Endothelial cell of umbilical vein (primary cell): Measurements from ENCODE around the gene CDH23. TPM values are rescaled to one million over a fixed set of nuclear protein-coding genes. Genes with fewer than 3 reads are reported as not detected.

Experiments used
- BruUV-seq: library from RNA; stranded (reverse); fragments of 400-500 nt; replicated peaks from 2 replicates; lab custom pipeline; 2021; lab: Mats Ljungman, UMichigan
- CTCF ChIA-PET: fragments of 300-600, 350-600 bp; sonication (Branson Sonifier 250); formaldehyde crosslinking; loops from one replicate; lab custom pipeline; 2021; ENCODE audit warnings: antibody characterized with exemption, inconsistent platforms; lab: Charles Lee
- POLR2A ChIA-PET: fragments of 300-600, 350-600 bp; sonication (Branson Sonifier 250); formaldehyde crosslinking; loops from one replicate; lab custom pipeline; 2021; ENCODE audit warnings: antibody characterized with exemption, inconsistent platforms; lab: Charles Lee
- DNase-seq: peaks from one replicate; pipeline ENCODE4 v3.0.0-alpha.2; 2011; ENCODE audit warnings: low read depth, low spot score
- FAIRE-seq: peaks from 2 replicates; lab custom pipeline; 2011; peaks lifted over from hg19 to GRCh38; lab: Jason Lieb, UNC
- H2AFZ ChIP-seq: 2 replicates; pipeline ENCODE4 v1.6.0; 2012; ENCODE audit warnings: low read depth, low read length, control low read depth, inconsistent platforms
- H3K27ac ChIP-seq: 2 replicates; pipeline ENCODE4 v1.5.1; 2011; ENCODE audit warnings: low read depth, mild to moderate bottlenecking, control low read depth, low read length, moderate library complexity; ENCODE audit not compliant: insufficient read depth
- H3K27me3 ChIP-seq, 2 experiments: 2 replicates each; pipeline versions ENCODE4 v1.6.0 to v1.6.1; 2011; ENCODE audit warnings: low read length in 2 of 2, mixed read lengths in 1 of 2; ENCODE audit not compliant: control insufficient read depth in 2 of 2, insufficient read depth in 2 of 2
- H3K36me3 ChIP-seq, 2 experiments: 2 replicates in 1 of 2; 3 replicates in 1 of 2; pipeline ENCODE4 v1.5.1; 2011; ENCODE audit warnings: low read length in 2 of 2, mild to moderate bottlenecking in 1 of 2, moderate library complexity in 1 of 2; ENCODE audit not compliant: control insufficient read depth in 2 of 2, insufficient read depth in 2 of 2; ENCODE audit errors: extremely low read depth in 1 of 2
- H3K4me1 ChIP-seq: 3 replicates; pipeline ENCODE4 v1.5.1; 2011; ENCODE audit warnings: mild to moderate bottlenecking, low read length; ENCODE audit not compliant: control insufficient read depth, insufficient read depth; ENCODE audit errors: extremely low read depth
- H3K4me2 ChIP-seq: 2 replicates; pipeline ENCODE4 v1.6.1; 2011; ENCODE audit warnings: low read length, control low read depth, mixed read lengths; ENCODE audit not compliant: insufficient read depth
- H3K4me3 ChIP-seq, 3 experiments: fragments of 200-600 bp in 1 of 3; sonication (generic), shearing (Covaris generic) in 1 of 3; replicated peaks in 1 of 3; 2 replicates each; pipeline ENCODE4 v1.5.1; 2011 to 2016; ENCODE audit warnings: control low read depth in 3 of 3, low read length in 3 of 3, mild to moderate bottlenecking in 2 of 3, inconsistent platforms in 1 of 3, low read depth in 1 of 3, moderate library complexity in 1 of 3; ENCODE audit not compliant: insufficient read depth in 1 of 3
- H3K79me2 ChIP-seq: 2 replicates; pipeline ENCODE4 v1.6.0; 2012; ENCODE audit warnings: low read length, inconsistent platforms; ENCODE audit not compliant: control insufficient read depth, insufficient read depth
- H3K9ac ChIP-seq: replicated peaks from 2 replicates; pipeline ENCODE3; 2011; ENCODE audit warnings: low read length, control low read depth; ENCODE audit not compliant: insufficient read depth; ENCODE audit errors: extremely low read depth
- H3K9me1 ChIP-seq: replicated peaks from 3 replicates; pipeline ENCODE4 v1.6.0; 2011; ENCODE audit warnings: mild to moderate bottlenecking, low read length; ENCODE audit not compliant: control insufficient read depth, insufficient read depth; ENCODE audit errors: extremely low read depth
- H3K9me3 ChIP-seq: replicated peaks from 2 replicates; pipeline ENCODE4 v1.5.1; 2012; ENCODE audit warnings: low read length, inconsistent platforms; ENCODE audit not compliant: control insufficient read depth, insufficient read depth
- H4K20me1 ChIP-seq: replicated peaks from 2 replicates; pipeline ENCODE3; 2011; ENCODE audit warnings: mild to moderate bottlenecking, low read length; ENCODE audit not compliant: control insufficient read depth, insufficient read depth; ENCODE audit errors: extremely low read depth
- CTCF ChIP-seq, 2 donors: IDR thresholded peaks; 1 replicate in 1 of 2; 2 replicates in 1 of 2; pipeline ENCODE4 v1.5.1; 2011; ENCODE audit warnings: low read length in 2 of 2, mild to moderate bottlenecking in 2 of 2, moderate library complexity in 2 of 2, control low read depth in 1 of 2, inconsistent platforms in 1 of 2, low read depth in 1 of 2; ENCODE audit not compliant: insufficient read depth in 1 of 2; ENCODE audit errors: extremely low read depth in 1 of 2
- EZH2 ChIP-seq: IDR thresholded peaks from 2 replicates; pipeline ENCODE4 v1.6.1; 2012; ENCODE audit warnings: borderline replicate concordance, low read depth, mild to moderate bottlenecking, moderate library complexity, low read length, inconsistent platforms; ENCODE audit not compliant: severe bottlenecking
- FOS ChIP-seq: IDR thresholded peaks from 2 replicates; pipeline ENCODE4 v1.6.1; 2011; ENCODE audit warnings: mild to moderate bottlenecking, low read length, moderate library complexity, borderline replicate concordance; ENCODE audit not compliant: insufficient read depth
- GATA2 ChIP-seq: IDR thresholded peaks from 2 replicates; pipeline ENCODE4 v1.7.0; 2011; ENCODE audit warnings: low read depth, mild to moderate bottlenecking, moderate library complexity, mixed read lengths, low read length; ENCODE audit not compliant: insufficient read length, insufficient read depth
- JUN ChIP-seq: IDR thresholded peaks from 2 replicates; pipeline ENCODE4 v1.6.1; 2011; ENCODE audit warnings: borderline replicate concordance, low read depth; ENCODE audit not compliant: insufficient read length, insufficient read depth
- MYC ChIP-seq: IDR thresholded peaks from one replicate; pipeline ENCODE4 v1.6.1; 2011; ENCODE audit warnings: mild to moderate bottlenecking, low read depth, low read length
- POLR2A ChIP-seq: IDR thresholded peaks from 2 replicates; pipeline ENCODE4 v1.6.1; 2012; ENCODE audit warnings: low read depth, mild to moderate bottlenecking, control low read depth, low read length
- POLR2AphosphoS5 ChIP-seq: IDR thresholded peaks from 2 replicates; pipeline ENCODE4 v1.6.1; 2012; ENCODE audit warnings: low read depth, mild to moderate bottlenecking, control low read depth, low read length, moderate library complexity; ENCODE audit not compliant: insufficient read depth
- dilution Hi-C: fragments of 300-500 bp; cut with MboI; formaldehyde crosslinking; loops from one replicate; pipeline ENCODE4 v1.15.0; 2019; ENCODE audit warnings: low sequenced_read_pairs; ENCODE audit not compliant: extremely low pct_ligation_motif_present
- intact Hi-C: fragments of 100-400 bp; cut with micrococcal nuclease; formaldehyde crosslinking; loops from one replicate; pipeline ENCODE4 v1.10.0; 2022
- polyA plus RNA-seq, 4 experiments: library from polyadenylated mRNA; depleted of rRNA in 3 of 4; stranded (reverse) in 3 of 4; unstranded in 1 of 4; fragments of >200 nt; gene quantifications; 2 replicates each; pipeline versions ENCODE4 v1.2.1 to v1.2.3, GENCODE V29; 2011 to 2012; ENCODE audit warnings: missing spikeins in 1 of 4
- total RNA-seq: library from RNA; stranded (reverse); gene quantifications from 2 replicates; pipeline ENCODE4 v1.2.3, GENCODE V29; 2021
- TF ChIP-seq, protein P1 (sequence below): IDR thresholded peaks from 2 replicates; pipeline ENCODE4 v1.6.1; 2011; ENCODE audit not compliant: insufficient read depth, insufficient read length

Gene CDH23
- total and polyA plus RNA-seq, 2 donors (not counting 3 experiments of a cell fraction or from before 2014, with no cell fraction given), result not detected

- dilution Hi-C loops, result no loop called here
- Histone ChIP-seq H3K36me3 (no peaks in the 10 kb centered on the region), H2AFZ (no peak overlapping the region), H3K4me2 (no peak overlapping the region), H3K9me1 (no peaks in the 10 kb centered on the region), H4K20me1 (no peaks in the 10 kb centered on the region), H3K27me3 (peaks cover 6 to 16% of the 10 kb centered on the region in 2 experiments), H3K9ac (no peak overlapping the region), H3K4me3 (no peak overlapping the region), H3K9me3 (no peaks in the 10 kb centered on the region), H3K27ac (no peak overlapping the region), H3K79me2 (no peaks in the 10 kb centered on the region), H3K4me1 (no peaks in the 10 kb centered on the region)
- intact Hi-C loops, result no loop called here
- CTCF ChIA-PET, result interaction anchor here (1.7 kb wide), 1 partner anchor 44 kb away, joined by 8 read pairs; no protein-coding TSS in a partner anchor
- FAIRE-seq (no peak), DNase-seq (no peak)
- no TSS peak for BruUV-seq
- TF ChIP-seq POLR2AphosphoS5 (no peak), EZH2 (no peak), GATA2 (no peak), CTCF (IDR thresholded peaks at IDR 0.05; ENCODE audit: extremely low read depth in 1 of 2, insufficient read depth in 1 of 2, low read depth in 1 of 2, low read length in 2 of 2) (no peak), POLR2A (no peak), FOS (no peak), JUN (no peak), MYC (no peak)
- TF ChIP-seq, protein P1, sequence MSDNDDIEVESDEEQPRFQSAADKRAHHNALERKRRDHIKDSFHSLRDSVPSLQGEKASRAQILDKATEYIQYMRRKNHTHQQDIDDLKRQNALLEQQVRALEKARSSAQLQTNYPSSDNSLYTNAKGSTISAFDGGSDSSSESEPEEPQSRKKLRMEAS, result no peak
- POLR2A ChIA-PET, result no interaction called here
These were observed 129.9 kb downstream of the CDH23 start for GRCh38 chr10:71526653-71527052.
